ENCODE measurements around the gene TNFRSF19. TPM values are rescaled to one million over a fixed set of nuclear protein-coding genes. Genes with fewer than 3 reads are reported as not detected.

TNFRSF19 gene
- total and polyA plus RNA-seq, 10 of the 15 experiments (the other 5 are each of a cell fraction or from before 2014, with no cell fraction given): 16.4 to 46.2 (median 35.4) TPM

DNA sequence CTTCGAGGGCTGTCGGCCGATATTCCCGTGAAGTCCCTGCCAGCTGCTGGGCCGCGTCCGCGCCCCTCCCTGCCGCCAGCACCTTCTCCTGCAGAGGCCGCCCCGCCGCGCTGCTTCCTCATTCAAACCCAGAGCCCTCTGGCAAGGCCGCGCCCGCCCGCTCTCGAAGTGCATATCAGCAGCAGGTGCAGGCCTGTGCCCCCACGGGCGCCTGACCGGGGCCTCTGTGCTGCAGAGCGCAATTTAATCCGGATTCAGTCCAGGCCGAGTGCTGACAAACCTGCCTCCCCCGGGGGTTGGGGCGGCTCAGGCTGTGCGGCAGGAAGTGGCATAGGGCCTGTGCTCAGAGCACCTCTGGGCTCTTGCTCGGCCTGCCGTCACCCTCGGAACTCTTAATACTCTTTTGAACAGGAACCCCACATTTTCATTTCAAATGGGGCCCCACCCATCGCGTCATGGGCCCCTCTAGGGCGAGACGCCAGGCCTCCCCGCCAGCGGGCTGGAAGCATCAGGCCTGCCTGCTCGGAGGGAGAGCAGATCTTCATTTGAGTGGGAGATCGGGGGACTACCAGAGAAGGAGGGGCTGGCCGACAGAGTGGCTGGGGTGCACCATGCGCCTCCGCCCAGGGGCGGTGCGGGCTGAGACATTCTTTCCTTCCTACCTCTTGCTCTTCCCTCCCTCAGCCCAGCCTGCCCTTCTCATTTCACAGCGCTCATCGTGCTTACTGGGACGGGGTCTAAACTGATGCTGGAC is 125.7 kb downstream of the TNFRSF19 start:
- peak overlapping the region; percentile 74 for H3K4me2 ChIP-seq (ENCODE audit: control insufficient read depth, insufficient read depth)
- peak overlapping the region; percentile 54; the same call in 1 of the 2 replicates for H3K9ac ChIP-seq (ENCODE audit: control insufficient read depth, insufficient read depth, low read length)
- peak overlapping the region; percentile 85 for H2AFZ ChIP-seq (ENCODE audit: control insufficient read depth, low read depth, low read length)
- in situ Hi-C loops (cut with MboI) (no loop called here), intact Hi-C loops (cut with micrococcal nuclease; ENCODE audit: unreplicated experiment) (no loop called here)
- no peak for TF ChIP-seq KAT2A (conservative IDR thresholded peaks at IDR 0.05; ENCODE audit: control insufficient read depth, low read depth, low read length)
- peak; percentile 56; the same call in 1 of the 2 replicates for TF ChIP-seq POLR2A (IDR thresholded peaks at IDR 0.05; ENCODE audit: low read depth, low read length)
- 54% methylated on average over 42 of the region's 46 CpGs for WGBS (ENCODE audit: insufficient coverage, insufficient replicate concordance, low lambda C conversion rate, missing lambda C conversion rate)
- no TSS peak for BruUV-seq (replicated peaks)
- DNase-seq (ENCODE audit: low read depth, low spot score): no peak
- no peaks in the 10 kb centered on the region for H3K79me2 ChIP-seq (ENCODE audit: control insufficient read depth, insufficient read depth, low read length)
- no peaks in the 10 kb centered on the region for H3K36me3 ChIP-seq (ENCODE audit: control insufficient read depth in 2 of 2, insufficient read depth in 2 of 2, low read length in 1 of 2)
- no peaks in the 10 kb centered on the region for H4K20me1 ChIP-seq (ENCODE audit: control insufficient read depth, insufficient read depth)
- CTCF ChIA-PET: no interaction called here
- SMC1A ChIA-PET (ENCODE audit: uncharacterized antibody, unreplicated experiment): no interaction called here
- no peak for FAIRE-seq
- ATAC-seq: peak; percentile 86
- peaks cover 7% of the 10 kb centered on the region; the same call in 1 of the 2 replicates for H3K4me1 ChIP-seq (ENCODE audit: control insufficient read depth, insufficient read depth, low read length)
- RAD21 ChIA-PET (ENCODE audit: unreplicated experiment): no interaction called here
- POLR2A ChIA-PET: no interaction called here
- H3K27ac ChIP-seq (ENCODE audit: control insufficient read depth, insufficient read depth): 0 out of 2 replicates have a peak overlapping the region, but pooled peaks have one; percentile 18
- H3K27me3 ChIP-seq (replicated peaks in 1 of 2; ENCODE audit: control insufficient read depth in 2 of 2, insufficient read depth in 2 of 2, low read length in 1 of 2): no peaks in the 10 kb centered on the region
- no peaks in the 10 kb centered on the region; the same call in 2 of the 3 replicates for H3K9me3 ChIP-seq (replicated peaks; ENCODE audit: control insufficient read depth, insufficient read depth, low read length)
- H3K4me3 ChIP-seq: no peak overlapping the region

DNA sequence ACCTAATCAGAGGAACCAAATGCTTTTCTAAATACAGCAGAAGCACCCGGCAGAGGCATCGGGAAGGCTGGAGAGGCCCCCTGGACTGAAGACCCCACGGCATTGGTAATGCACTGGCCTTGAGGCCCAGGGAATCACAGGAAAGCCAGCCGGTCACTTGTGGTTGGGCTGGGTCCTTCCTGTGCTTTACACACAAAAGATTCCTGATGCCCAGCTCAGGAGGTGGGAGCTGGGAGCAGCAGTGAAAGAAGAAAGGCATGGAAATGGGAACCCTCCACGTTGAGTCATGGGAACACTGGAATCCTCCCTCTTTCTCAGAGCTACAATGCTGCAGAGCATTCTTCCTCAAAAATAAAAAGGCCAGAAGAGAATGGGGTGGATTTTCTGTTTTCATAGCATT is 126.4 kb downstream of the TNFRSF19 start:
- ChIA-PET RAD21 (ENCODE audit: unreplicated experiment) (no interaction called here), SMC1A (ENCODE audit: uncharacterized antibody, unreplicated experiment) (no interaction called here), POLR2A (no interaction called here), CTCF (no interaction called here)
- no peaks in the 10 kb centered on the region for H4K20me1 ChIP-seq (ENCODE audit: control insufficient read depth, insufficient read depth)
- no peak overlapping the region for H3K4me2 ChIP-seq (ENCODE audit: control insufficient read depth, insufficient read depth)
- no peaks in the 10 kb centered on the region for H3K79me2 ChIP-seq (ENCODE audit: control insufficient read depth, insufficient read depth, low read length)
- H3K9ac ChIP-seq (ENCODE audit: control insufficient read depth, insufficient read depth, low read length): no peak overlapping the region
- BruUV-seq (replicated peaks): no TSS peak
- ATAC-seq (no peak), DNase-seq (ENCODE audit: low read depth, low spot score) (no peak), FAIRE-seq (no peak)
- H3K9me3 ChIP-seq (replicated peaks; ENCODE audit: control insufficient read depth, insufficient read depth, low read length): no peaks in the 10 kb centered on the region; the same call in 2 of the 3 replicates
- H3K27me3 ChIP-seq (replicated peaks in 1 of 2; ENCODE audit: control insufficient read depth in 2 of 2, insufficient read depth in 2 of 2, low read length in 1 of 2): no peaks in the 10 kb centered on the region
- WGBS (ENCODE audit: insufficient coverage, insufficient replicate concordance, low lambda C conversion rate, missing lambda C conversion rate): 66% methylated on average over 5 of the region's 5 CpGs
- H3K36me3 ChIP-seq (ENCODE audit: control insufficient read depth in 2 of 2, insufficient read depth in 2 of 2, low read length in 1 of 2): no peaks in the 10 kb centered on the region
- peaks cover 7% of the 10 kb centered on the region; the same call in 1 of the 2 replicates for H3K4me1 ChIP-seq (ENCODE audit: control insufficient read depth, insufficient read depth, low read length)
- TF ChIP-seq, protein P1, sequence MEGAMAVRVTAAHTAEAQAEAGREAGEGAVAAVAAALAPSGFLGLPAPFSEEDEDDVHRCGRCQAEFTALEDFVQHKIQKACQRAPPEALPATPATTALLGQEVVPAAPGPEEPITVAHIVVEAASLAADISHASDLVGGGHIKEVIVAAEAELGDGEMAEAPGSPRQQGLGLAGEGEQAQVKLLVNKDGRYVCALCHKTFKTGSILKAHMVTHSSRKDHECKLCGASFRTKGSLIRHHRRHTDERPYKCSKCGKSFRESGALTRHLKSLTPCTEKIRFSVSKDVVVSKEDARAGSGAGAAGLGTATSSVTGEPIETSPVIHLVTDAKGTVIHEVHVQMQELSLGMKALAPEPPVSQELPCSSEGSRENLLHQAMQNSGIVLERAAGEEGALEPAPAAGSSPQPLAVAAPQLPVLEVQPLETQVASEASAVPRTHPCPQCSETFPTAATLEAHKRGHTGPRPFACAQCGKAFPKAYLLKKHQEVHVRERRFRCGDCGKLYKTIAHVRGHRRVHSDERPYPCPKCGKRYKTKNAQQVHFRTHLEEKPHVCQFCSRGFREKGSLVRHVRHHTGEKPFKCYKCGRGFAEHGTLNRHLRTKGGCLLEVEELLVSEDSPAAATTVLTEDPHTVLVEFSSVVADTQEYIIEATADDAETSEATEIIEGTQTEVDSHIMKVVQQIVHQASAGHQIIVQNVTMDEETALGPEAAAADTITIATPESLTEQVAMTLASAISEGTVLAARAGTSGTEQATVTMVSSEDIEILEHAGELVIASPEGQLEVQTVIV (IDR thresholded peaks at IDR 0.05; ENCODE audit: borderline replicate concordance, partially characterized antibody): no peak
- TF ChIP-seq ZNF217 (IDR thresholded peaks at IDR 0.05) (no peak), GATAD2B (conservative IDR thresholded peaks at IDR 0.05; ENCODE audit: low read depth) (no peak), IKZF1 (conservative IDR thresholded peaks at IDR 0.05) (no peak), SPI1 (IDR thresholded peaks at IDR 0.05; ENCODE audit: borderline replicate concordance, insufficient read depth, low read depth, low read length) (no peak), CHD2 (IDR thresholded peaks at IDR 0.05; ENCODE audit: borderline replicate concordance, low read depth, low read length) (no peak), CHD1 (IDR thresholded peaks at IDR 0.05; ENCODE audit: low read depth, low read length) (no peak), FOXK2 (IDR thresholded peaks at IDR 0.05) (no peak), ESRRA (IDR thresholded peaks at IDR 0.05; ENCODE audit: low read length) (no peak)
- TF ChIP-seq, protein P2, sequence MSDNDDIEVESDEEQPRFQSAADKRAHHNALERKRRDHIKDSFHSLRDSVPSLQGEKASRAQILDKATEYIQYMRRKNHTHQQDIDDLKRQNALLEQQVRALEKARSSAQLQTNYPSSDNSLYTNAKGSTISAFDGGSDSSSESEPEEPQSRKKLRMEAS (IDR thresholded peaks at IDR 0.05; ENCODE audit: low read depth, low read length): no peak
- TF ChIP-seq, protein P3, sequence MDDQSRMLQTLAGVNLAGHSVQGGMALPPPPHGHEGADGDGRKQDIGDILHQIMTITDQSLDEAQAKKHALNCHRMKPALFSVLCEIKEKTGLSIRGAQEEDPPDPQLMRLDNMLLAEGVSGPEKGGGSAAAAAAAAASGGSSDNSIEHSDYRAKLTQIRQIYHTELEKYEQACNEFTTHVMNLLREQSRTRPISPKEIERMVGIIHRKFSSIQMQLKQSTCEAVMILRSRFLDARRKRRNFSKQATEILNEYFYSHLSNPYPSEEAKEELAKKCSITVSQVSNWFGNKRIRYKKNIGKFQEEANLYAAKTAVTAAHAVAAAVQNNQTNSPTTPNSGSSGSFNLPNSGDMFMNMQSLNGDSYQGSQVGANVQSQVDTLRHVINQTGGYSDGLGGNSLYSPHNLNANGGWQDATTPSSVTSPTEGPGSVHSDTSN (IDR thresholded peaks at IDR 0.05; ENCODE audit: insufficient replicate concordance, low read depth, low read length): no peak
- H2AFZ ChIP-seq (ENCODE audit: control insufficient read depth, low read depth, low read length): no peak overlapping the region
- in situ Hi-C loops (cut with MboI) (no loop called here), intact Hi-C loops (cut with micrococcal nuclease; ENCODE audit: unreplicated experiment) (no loop called here)
- no peak overlapping the region for H3K4me3 ChIP-seq
- H3K27ac ChIP-seq (ENCODE audit: control insufficient read depth, insufficient read depth): no peak overlapping the region

Measured in GM12878 (cell line).